ENCODE data around the gene HSP90AB1.
"Not testable (repeated sequence)": the region's sequence is repeated elsewhere in the genome, so short reads cannot be mapped to it uniquely, and the experiment has no call there.

The HSP90AB1 gene

DNA sequence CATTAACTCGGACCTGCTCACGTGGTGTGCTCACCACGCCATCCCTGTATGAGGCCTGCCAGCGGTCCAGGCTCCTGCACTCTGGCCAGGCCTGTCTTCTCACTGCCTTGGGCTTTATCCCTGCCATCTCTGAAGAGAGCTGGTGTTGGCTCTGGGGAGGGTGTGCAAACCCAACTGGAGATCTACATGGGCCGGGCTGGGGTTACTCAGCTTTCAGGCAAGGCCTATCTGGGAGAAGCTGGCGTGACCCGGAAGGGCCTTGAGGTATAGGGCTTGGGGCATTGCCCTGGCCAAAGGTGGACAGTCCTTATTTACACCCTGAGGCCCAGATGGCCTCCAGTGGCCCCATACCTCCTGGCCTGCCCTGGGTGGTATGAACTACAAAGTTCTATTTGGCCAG is 18.5 kb upstream of the HSP90AB1 start:
- peaks cover 62% of the 10 kb centered on the region for H3K36me3 ChIP-seq (replicated peaks; ENCODE audit: low read depth, low read length)
- H3K4me3 ChIP-seq (ENCODE audit: low read length): no peak overlapping the region
- peaks cover 53% of the 10 kb centered on the region for H3K79me2 ChIP-seq (ENCODE audit: low read length)
- H3K9ac ChIP-seq (ENCODE audit: low read length): no peak overlapping the region
- peaks cover 45% of the 10 kb centered on the region for H4K20me1 ChIP-seq (ENCODE audit: insufficient read depth, low read length)
- H3K27ac ChIP-seq (ENCODE audit: low read length): no peak overlapping the region
- H3K4me1 ChIP-seq (ENCODE audit: low read length): peaks cover 23% of the 10 kb centered on the region
- H3K9me3 ChIP-seq (ENCODE audit: insufficient read depth, low read length): no peaks in the 10 kb centered on the region
- TF ChIP-seq, protein P1, sequence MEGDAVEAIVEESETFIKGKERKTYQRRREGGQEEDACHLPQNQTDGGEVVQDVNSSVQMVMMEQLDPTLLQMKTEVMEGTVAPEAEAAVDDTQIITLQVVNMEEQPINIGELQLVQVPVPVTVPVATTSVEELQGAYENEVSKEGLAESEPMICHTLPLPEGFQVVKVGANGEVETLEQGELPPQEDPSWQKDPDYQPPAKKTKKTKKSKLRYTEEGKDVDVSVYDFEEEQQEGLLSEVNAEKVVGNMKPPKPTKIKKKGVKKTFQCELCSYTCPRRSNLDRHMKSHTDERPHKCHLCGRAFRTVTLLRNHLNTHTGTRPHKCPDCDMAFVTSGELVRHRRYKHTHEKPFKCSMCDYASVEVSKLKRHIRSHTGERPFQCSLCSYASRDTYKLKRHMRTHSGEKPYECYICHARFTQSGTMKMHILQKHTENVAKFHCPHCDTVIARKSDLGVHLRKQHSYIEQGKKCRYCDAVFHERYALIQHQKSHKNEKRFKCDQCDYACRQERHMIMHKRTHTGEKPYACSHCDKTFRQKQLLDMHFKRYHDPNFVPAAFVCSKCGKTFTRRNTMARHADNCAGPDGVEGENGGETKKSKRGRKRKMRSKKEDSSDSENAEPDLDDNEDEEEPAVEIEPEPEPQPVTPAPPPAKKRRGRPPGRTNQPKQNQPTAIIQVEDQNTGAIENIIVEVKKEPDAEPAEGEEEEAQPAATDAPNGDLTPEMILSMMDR (IDR thresholded peaks at IDR 0.05; ENCODE audit: low read depth, low read length): no peak
- TF ChIP-seq EZH2phosphoT487 (IDR thresholded peaks at IDR 0.05; ENCODE audit: low read depth): no peak
- no peaks in the 10 kb centered on the region for H3K27me3 ChIP-seq (ENCODE audit: low read depth, low read length)
- H3K4me2 ChIP-seq (ENCODE audit: low read length): no peak overlapping the region
- no peak overlapping the region for H2AFZ ChIP-seq (ENCODE audit: low read depth, low read length)

DNA sequence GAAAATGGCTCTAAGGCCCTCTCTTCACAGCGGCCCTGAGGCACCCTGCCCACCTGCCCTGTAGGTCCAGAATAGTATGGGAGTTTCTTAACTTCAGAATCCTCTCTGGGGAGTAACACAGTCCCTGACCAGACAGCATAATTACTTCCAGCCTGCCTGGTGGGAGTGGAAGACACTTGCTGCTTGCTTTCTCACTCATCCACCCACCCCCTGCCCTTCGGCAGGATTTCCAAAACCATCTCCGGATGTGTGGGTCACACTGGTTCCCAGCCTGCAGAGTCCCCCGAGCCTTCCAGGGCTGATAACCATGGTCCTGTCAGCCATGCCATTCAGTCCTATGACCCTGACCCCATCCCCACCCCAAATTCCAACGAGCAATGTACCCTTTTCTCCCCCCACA is 18.1 kb upstream of the HSP90AB1 start:
- Histone ChIP-seq H3K9me3 (ENCODE audit: insufficient read depth, low read length) (no peaks in the 10 kb centered on the region), H3K4me2 (ENCODE audit: low read length) (no peak overlapping the region), H3K27ac (ENCODE audit: low read length) (no peak overlapping the region), H3K4me3 (ENCODE audit: low read length) (no peak overlapping the region), H3K9ac (ENCODE audit: low read length) (no peak overlapping the region), H3K79me2 (ENCODE audit: low read length) (peaks cover 49% of the 10 kb centered on the region), H2AFZ (ENCODE audit: low read depth, low read length) (no peak overlapping the region), H3K36me3 (replicated peaks; ENCODE audit: low read depth, low read length) (peaks cover 65% of the 10 kb centered on the region), H3K4me1 (ENCODE audit: low read length) (peaks cover 23% of the 10 kb centered on the region), H4K20me1 (ENCODE audit: insufficient read depth, low read length) (peaks cover 47% of the 10 kb centered on the region), H3K27me3 (ENCODE audit: low read depth, low read length) (no peaks in the 10 kb centered on the region)
- TF ChIP-seq, protein P1 (IDR thresholded peaks at IDR 0.05; ENCODE audit: low read depth, low read length): no peak
- TF ChIP-seq EZH2phosphoT487 (IDR thresholded peaks at IDR 0.05; ENCODE audit: low read depth): no peak

DNA sequence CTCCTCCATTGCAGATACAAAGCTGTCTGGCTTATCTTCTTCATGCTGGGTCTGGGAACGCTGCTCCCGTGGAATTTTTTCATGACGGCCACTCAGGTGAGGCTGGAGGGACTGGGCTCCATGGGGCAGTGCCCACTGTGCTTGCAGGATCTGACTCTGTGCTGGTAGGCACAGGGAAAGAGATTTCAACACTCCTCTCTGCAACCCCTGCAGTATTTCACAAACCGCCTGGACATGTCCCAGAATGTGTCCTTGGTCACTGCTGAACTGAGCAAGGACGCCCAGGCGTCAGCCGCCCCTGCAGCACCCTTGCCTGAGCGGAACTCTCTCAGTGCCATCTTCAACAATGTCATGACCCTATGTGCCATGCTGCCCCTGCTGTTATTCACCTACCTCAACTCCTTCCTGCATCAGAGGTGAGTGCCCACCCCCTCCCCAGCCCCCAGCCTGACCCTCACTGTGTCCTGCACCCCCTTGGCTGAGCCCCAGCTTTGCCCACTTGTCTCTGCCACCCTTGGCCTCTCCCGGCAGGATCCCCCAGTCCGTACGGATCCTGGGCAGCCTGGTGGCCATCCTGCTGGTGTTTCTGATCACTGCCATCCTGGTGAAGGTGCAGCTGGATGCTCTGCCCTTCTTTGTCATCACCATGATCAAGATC is 17.4 kb upstream of the HSP90AB1 start:
- Histone ChIP-seq H3K79me2 (ENCODE audit: low read length) (peaks cover 43% of the 10 kb centered on the region), H4K20me1 (ENCODE audit: insufficient read depth, low read length) (peaks cover 45% of the 10 kb centered on the region), H3K27me3 (ENCODE audit: low read depth, low read length) (no peaks in the 10 kb centered on the region), H3K36me3 (replicated peaks; ENCODE audit: low read depth, low read length) (peaks cover 65% of the 10 kb centered on the region), H3K4me3 (ENCODE audit: low read length) (no peak overlapping the region), H3K4me1 (ENCODE audit: low read length) (peaks cover 20% of the 10 kb centered on the region), H3K9ac (ENCODE audit: low read length) (no peak overlapping the region), H3K9me3 (ENCODE audit: insufficient read depth, low read length) (no peaks in the 10 kb centered on the region), H3K4me2 (ENCODE audit: low read length) (no peak overlapping the region), H3K27ac (ENCODE audit: low read length) (no peak overlapping the region), H2AFZ (ENCODE audit: low read depth, low read length) (no peak overlapping the region)
- TF ChIP-seq, protein P1 (IDR thresholded peaks at IDR 0.05; ENCODE audit: low read depth, low read length): no peak
- TF ChIP-seq EZH2phosphoT487 (IDR thresholded peaks at IDR 0.05; ENCODE audit: low read depth): no peak

DNA sequence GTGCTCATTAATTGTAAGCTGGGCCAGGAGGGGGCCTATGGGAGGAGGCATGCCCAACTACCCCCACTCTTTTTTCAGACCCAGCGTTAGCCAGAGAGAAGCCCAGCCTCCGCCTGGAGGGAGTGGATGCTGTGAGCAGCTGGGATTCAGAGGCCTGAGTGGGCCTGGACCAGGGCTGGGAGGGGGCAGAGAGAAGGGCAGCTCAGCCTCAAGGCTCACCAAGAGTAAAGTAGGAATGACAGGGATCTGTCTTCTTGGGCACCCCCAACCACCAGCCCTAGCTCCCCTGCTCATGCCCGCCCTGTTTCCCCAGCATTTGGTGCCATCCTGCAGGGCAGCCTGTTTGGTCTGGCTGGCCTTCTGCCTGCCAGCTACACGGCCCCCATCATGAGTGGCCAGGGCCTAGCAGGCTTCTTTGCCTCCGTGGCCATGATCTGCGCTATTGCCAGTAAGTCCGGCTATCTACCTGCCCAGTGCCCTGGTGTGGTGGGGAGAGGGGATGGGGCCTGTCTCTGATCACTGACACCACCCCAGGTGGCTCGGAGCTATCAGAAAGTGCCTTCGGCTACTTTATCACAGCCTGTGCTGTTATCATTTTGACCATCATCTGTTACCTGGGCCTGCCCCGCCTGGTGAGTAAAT is 16.7 kb upstream of the HSP90AB1 start:
- no peaks in the 10 kb centered on the region for H3K27me3 ChIP-seq (ENCODE audit: low read depth, low read length)
- no peak overlapping the region for H3K4me2 ChIP-seq (ENCODE audit: low read length)
- peaks cover 39% of the 10 kb centered on the region for H4K20me1 ChIP-seq (ENCODE audit: insufficient read depth, low read length)
- H3K27ac ChIP-seq (ENCODE audit: low read length): no peak overlapping the region
- peaks cover 14% of the 10 kb centered on the region for H3K4me1 ChIP-seq (ENCODE audit: low read length)
- H3K9ac ChIP-seq (ENCODE audit: low read length): no peak overlapping the region
- no peak overlapping the region for H2AFZ ChIP-seq (ENCODE audit: low read depth, low read length)
- peaks cover 70% of the 10 kb centered on the region for H3K36me3 ChIP-seq (replicated peaks; ENCODE audit: low read depth, low read length)
- peaks cover 36% of the 10 kb centered on the region for H3K79me2 ChIP-seq (ENCODE audit: low read length)
- no peak overlapping the region for H3K4me3 ChIP-seq (ENCODE audit: low read length)
- TF ChIP-seq, protein P1 (IDR thresholded peaks at IDR 0.05; ENCODE audit: low read depth, low read length): no peak
- no peaks in the 10 kb centered on the region for H3K9me3 ChIP-seq (ENCODE audit: insufficient read depth, low read length)

DNA sequence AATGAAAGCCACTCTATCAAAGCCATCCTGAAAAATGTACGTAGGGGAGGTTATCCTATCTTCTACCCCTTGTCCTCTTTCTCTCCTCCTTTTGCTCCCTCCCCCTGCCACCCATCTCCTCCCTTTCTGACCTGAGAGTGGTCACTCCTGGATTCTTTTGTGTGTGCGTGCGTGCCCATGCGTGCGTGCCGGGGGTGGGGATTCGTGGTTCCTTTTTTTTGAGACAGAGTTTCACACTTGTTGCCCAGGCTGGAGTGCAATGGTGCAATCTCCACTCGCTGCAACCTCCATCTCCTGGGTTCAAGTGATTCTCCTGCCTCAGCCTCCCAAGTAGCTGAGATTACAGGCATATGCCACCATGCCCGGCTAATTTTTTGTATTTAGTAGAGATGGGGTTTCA is 15.5 kb upstream of the HSP90AB1 start:
- H3K9me3 ChIP-seq (ENCODE audit: insufficient read depth, low read length); H3K4me3 ChIP-seq (ENCODE audit: low read length); H3K27me3 ChIP-seq (ENCODE audit: low read depth, low read length); H3K4me2 ChIP-seq (ENCODE audit: low read length); H3K4me1 ChIP-seq (ENCODE audit: low read length); H3K27ac ChIP-seq (ENCODE audit: low read length); H3K9ac ChIP-seq (ENCODE audit: low read length); H2AFZ ChIP-seq (ENCODE audit: low read depth, low read length): not testable (repeated sequence)
- H4K20me1 ChIP-seq (ENCODE audit: insufficient read depth, low read length): peaks cover 30% of the 10 kb centered on the region
- H3K79me2 ChIP-seq (ENCODE audit: low read length): peaks cover 23% of the 10 kb centered on the region
- peaks cover 73% of the 10 kb centered on the region for H3K36me3 ChIP-seq (replicated peaks; ENCODE audit: low read depth, low read length)
